ENCODE results near the gene MBD5.

Gene MBD5

DNA sequence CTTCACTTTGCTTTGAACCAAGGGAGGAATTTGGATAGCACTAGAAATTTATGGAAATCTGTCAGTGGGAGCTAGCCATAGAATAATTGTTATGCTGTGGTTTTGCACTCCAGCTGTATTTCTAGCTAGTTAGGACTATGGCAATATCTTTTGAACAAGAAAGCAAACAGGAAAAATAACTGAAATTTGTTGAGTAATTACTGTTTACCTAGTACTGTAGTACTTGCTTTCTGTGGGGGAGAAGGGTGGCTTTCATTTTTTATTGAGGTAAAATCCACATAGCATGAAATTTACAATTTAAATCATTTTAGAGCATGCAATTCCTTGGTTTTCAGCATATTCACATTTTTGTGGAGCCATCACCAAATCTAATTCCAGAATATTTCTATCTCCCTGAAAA lies 28.4 kb downstream of the MBD5 start:
- no peak overlapping the region for H3K4me3 ChIP-seq (ENCODE audit: low read depth, low read length)
- no peaks in the 10 kb centered on the region for H3K27me3 ChIP-seq (ENCODE audit: control insufficient read depth, insufficient read depth, low read length)
- H3K9ac ChIP-seq (ENCODE audit: low read depth, low read length) = no peak overlapping the region
- peaks cover 40% of the 10 kb centered on the region for H3K4me1 ChIP-seq (ENCODE audit: control insufficient read depth, insufficient read depth, low read length)
- no peaks in the 10 kb centered on the region for H3K9me3 ChIP-seq (ENCODE audit: control insufficient read depth, insufficient read depth, low read length)
- H3K27ac ChIP-seq (ENCODE audit: low read depth, low read length) = no peak overlapping the region
- 0 out of 2 replicates have a peak, but pooled peaks cover 2% of the 10 kb centered on the region for H3K36me3 ChIP-seq (ENCODE audit: control insufficient read depth, insufficient read depth, low read length)

DNA sequence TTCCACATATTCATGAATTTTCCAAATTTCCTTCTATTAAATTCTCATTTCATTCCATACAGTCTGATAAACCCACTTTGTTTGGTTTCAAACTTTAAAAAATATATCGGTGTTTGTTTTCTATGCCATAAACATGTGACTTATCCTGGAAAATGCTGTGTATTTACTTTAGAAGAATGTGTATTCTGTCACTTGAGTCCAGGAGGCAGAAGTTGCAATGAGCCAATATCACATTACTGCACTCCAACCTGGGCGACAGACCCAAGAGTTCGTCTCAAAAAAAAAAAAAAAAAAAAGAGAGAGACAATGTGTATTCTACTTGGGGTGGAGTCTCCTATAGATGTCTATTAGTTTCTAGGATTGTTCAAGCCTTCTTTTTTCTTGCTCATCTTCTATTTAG lies 31.8 kb downstream of the MBD5 start:
- no peak overlapping the region for H3K4me3 ChIP-seq (ENCODE audit: low read depth, low read length)
- H3K36me3 ChIP-seq (ENCODE audit: control insufficient read depth, insufficient read depth, low read length) = 0 out of 2 replicates have a peak, but pooled peaks cover 3% of the 10 kb centered on the region
- no peaks in the 10 kb centered on the region for H3K27me3 ChIP-seq (ENCODE audit: control insufficient read depth, insufficient read depth, low read length)
- no peaks in the 10 kb centered on the region for H3K9me3 ChIP-seq (ENCODE audit: control insufficient read depth, insufficient read depth, low read length)
- no peak overlapping the region for H3K27ac ChIP-seq (ENCODE audit: low read depth, low read length)
- no peak overlapping the region for H3K9ac ChIP-seq (ENCODE audit: low read depth, low read length)
- H3K4me1 ChIP-seq (ENCODE audit: control insufficient read depth, insufficient read depth, low read length) = peaks cover 24% of the 10 kb centered on the region

DNA sequence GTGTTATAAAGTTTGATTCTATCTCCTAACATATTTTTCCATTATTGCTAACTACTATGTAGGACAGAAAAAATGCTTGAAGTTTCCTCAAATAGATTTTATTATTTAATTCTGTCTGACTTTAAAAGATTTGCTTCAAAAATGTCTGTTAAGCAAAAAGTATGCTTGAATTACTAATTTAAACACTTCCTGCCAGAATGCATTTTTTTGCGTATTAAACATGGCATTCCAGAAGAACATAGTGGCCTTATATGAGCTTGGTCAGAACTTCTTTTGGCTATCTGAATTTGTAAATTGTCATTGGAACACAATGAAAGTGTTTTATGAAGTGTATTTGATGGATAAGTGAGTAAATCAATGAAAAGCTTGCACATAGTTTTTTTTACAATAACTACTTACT lies 37.8 kb downstream of the MBD5 start:
- Histone ChIP-seq H3K9me3 (ENCODE audit: control insufficient read depth, insufficient read depth, low read length) (no peaks in the 10 kb centered on the region), H3K9ac (ENCODE audit: low read depth, low read length) (no peak overlapping the region), H3K27ac (ENCODE audit: low read depth, low read length) (no peak overlapping the region), H3K4me1 (ENCODE audit: control insufficient read depth, insufficient read depth, low read length) (peaks cover 14% of the 10 kb centered on the region; the same call in 1 of the 2 replicates), H3K27me3 (ENCODE audit: control insufficient read depth, insufficient read depth, low read length) (no peaks in the 10 kb centered on the region), H3K4me3 (ENCODE audit: low read depth, low read length) (no peak overlapping the region), H3K36me3 (ENCODE audit: control insufficient read depth, insufficient read depth, low read length) (0 out of 2 replicates have a peak, but pooled peaks cover 3% of the 10 kb centered on the region)

DNA sequence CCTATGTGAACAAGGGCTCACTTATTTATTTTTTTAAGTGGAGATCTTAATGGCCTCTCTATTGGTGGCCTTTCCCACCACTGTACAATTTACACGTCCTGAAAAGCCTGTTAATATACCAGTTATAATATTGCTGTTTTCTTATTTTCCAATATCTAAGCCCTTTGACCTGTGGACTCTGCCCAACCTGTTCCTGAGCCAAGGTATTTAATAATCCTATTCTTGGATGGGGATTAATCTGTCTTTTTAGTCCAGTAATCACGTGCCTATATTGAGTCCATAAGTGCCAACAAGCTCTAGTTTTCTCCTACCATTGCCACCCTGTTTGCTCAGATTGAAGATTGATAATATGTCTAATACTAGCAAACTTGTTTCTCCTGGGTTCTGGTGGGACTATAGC lies 42.7 kb downstream of the MBD5 start:
- Histone ChIP-seq H3K9ac (ENCODE audit: low read depth, low read length) (no peak overlapping the region), H3K9me3 (ENCODE audit: control insufficient read depth, insufficient read depth, low read length) (no peaks in the 10 kb centered on the region), H3K4me1 (ENCODE audit: control insufficient read depth, insufficient read depth, low read length) (peaks cover 3% of the 10 kb centered on the region; the same call in 1 of the 2 replicates), H3K36me3 (ENCODE audit: control insufficient read depth, insufficient read depth, low read length) (no peaks in the 10 kb centered on the region), H3K4me3 (ENCODE audit: low read depth, low read length) (no peak overlapping the region), H3K27ac (ENCODE audit: low read depth, low read length) (no peak overlapping the region), H3K27me3 (ENCODE audit: control insufficient read depth, insufficient read depth, low read length) (no peaks in the 10 kb centered on the region)

DNA sequence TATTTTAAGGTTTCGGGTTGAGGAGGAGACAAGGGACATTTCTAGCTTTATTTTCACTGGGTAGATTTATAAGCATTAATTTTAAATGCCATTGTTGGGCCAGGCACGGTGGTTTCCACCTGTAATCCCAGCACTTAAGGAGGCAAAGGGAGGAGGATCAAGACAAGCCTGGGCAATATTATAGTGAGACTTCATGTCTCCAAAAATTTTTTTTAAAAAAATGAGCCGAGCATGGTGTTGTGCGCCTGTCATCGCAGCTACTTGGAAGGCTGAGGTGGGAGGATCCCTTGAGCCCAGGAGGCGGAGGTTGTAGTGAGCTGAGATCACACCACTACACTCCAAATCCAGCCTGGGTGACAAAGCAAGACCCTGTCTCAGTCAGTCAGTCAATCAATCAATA lies 45.0 kb downstream of the MBD5 start:
- Histone ChIP-seq H3K4me3 (ENCODE audit: low read depth, low read length) (no peak overlapping the region), H3K9me3 (ENCODE audit: control insufficient read depth, insufficient read depth, low read length) (no peaks in the 10 kb centered on the region), H3K27me3 (ENCODE audit: control insufficient read depth, insufficient read depth, low read length) (no peaks in the 10 kb centered on the region), H3K9ac (ENCODE audit: low read depth, low read length) (no peak overlapping the region), H3K36me3 (ENCODE audit: control insufficient read depth, insufficient read depth, low read length) (no peaks in the 10 kb centered on the region), H3K4me1 (ENCODE audit: control insufficient read depth, insufficient read depth, low read length) (no peaks in the 10 kb centered on the region), H3K27ac (ENCODE audit: low read depth, low read length) (no peak overlapping the region)

DNA sequence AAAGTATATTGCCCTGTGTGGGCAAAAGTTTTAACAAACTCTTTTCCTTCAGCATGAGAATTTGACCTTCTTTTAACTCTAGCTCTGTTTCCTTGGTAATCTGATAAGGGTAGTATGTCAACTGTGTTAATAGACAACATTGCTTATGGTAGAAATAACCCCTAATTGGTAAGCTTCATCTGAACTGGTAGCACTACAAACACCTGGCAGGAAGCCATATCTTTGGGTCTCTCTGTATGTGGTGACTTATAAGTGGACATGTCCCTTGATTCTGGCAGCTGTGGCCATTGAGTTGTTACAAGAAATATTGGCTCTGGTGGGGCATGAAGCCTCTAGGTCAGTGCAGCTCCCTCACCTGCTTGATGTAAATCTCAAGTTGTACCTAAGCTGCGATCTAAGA lies 46.9 kb downstream of the MBD5 start:
- no peak overlapping the region for H3K9ac ChIP-seq (ENCODE audit: low read depth, low read length)
- no peak overlapping the region for H3K27ac ChIP-seq (ENCODE audit: low read depth, low read length)
- H3K4me1 ChIP-seq (ENCODE audit: control insufficient read depth, insufficient read depth, low read length) = no peaks in the 10 kb centered on the region
- H3K9me3 ChIP-seq (ENCODE audit: control insufficient read depth, insufficient read depth, low read length) = no peaks in the 10 kb centered on the region
- no peak overlapping the region for H3K4me3 ChIP-seq (ENCODE audit: low read depth, low read length)
- no peaks in the 10 kb centered on the region for H3K36me3 ChIP-seq (ENCODE audit: control insufficient read depth, insufficient read depth, low read length)
- H3K27me3 ChIP-seq (ENCODE audit: control insufficient read depth, insufficient read depth, low read length) = no peaks in the 10 kb centered on the region

DNA sequence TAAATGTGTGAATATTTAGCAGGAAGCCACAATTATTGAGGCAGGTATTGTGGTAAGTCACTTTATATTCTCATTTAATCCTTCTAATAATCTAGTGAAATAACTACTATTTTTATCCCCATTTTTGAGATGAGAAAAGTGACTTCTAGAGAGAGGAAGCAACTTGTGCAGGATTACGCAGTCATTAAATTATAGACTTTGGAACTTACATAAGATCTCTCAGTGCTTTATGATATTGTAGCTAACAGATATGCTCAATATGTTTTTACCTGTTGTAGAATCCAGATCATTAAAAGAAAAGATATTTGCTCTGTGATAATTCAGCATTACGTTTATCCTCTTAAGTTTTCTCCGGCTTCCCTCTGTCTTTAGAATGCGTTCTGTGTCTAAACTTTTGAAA lies 50.5 kb downstream of the MBD5 start:
- Histone ChIP-seq H3K27ac (ENCODE audit: low read depth, low read length) (no peak overlapping the region), H3K9ac (ENCODE audit: low read depth, low read length) (no peak overlapping the region), H3K4me1 (ENCODE audit: control insufficient read depth, insufficient read depth, low read length) (no peaks in the 10 kb centered on the region), H3K36me3 (ENCODE audit: control insufficient read depth, insufficient read depth, low read length) (no peaks in the 10 kb centered on the region), H3K4me3 (ENCODE audit: low read depth, low read length) (no peak overlapping the region), H3K9me3 (ENCODE audit: control insufficient read depth, insufficient read depth, low read length) (no peaks in the 10 kb centered on the region), H3K27me3 (ENCODE audit: control insufficient read depth, insufficient read depth, low read length) (no peaks in the 10 kb centered on the region)

DNA sequence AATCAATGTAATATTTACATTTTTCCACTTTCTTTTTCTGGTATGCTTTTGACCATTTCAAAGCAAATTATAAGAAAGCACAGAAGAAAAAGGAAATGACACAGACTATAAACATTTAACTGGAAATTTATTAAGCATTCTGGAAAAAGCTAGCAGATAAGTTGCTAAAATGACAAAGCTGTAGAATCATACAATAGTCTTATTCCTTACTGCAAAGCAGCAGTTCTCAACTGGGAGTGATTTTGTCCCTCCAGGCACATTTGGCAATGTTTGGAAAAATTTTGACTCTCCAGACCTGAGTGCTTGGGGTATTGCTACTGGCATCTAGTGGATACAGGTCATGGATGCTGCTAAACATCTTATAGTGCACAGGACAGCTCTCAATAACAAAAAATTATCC lies 75.1 kb downstream of the MBD5 start:
- Histone ChIP-seq H3K9me3 (ENCODE audit: control insufficient read depth, insufficient read depth, low read length) (no peaks in the 10 kb centered on the region), H3K36me3 (ENCODE audit: control insufficient read depth, insufficient read depth, low read length) (no peaks in the 10 kb centered on the region), H3K27ac (ENCODE audit: low read depth, low read length) (no peak overlapping the region), H3K27me3 (ENCODE audit: control insufficient read depth, insufficient read depth, low read length) (no peaks in the 10 kb centered on the region), H3K4me3 (ENCODE audit: low read depth, low read length) (no peak overlapping the region), H3K4me1 (ENCODE audit: control insufficient read depth, insufficient read depth, low read length) (no peaks in the 10 kb centered on the region), H3K9ac (ENCODE audit: low read depth, low read length) (no peak overlapping the region)

DNA sequence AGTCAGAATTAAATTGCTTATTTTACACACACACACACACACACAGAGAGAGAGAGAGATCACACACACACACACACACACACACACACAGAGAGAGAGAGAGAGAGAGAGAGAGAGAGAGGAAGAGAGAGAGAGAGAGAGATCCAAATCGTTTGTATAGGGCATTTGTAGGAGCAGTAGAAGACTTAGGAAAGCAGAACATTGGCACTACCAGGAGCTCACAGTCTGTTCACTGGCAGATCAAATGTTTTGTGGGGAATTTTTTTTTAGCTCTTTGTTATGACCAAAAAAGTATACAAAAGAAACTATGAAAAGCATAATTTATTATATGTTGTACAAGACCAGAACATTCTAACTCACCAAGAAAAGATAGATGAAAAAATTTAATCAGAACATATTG lies 81.8 kb downstream of the MBD5 start:
- H3K27ac ChIP-seq (ENCODE audit: low read depth, low read length) = no peak overlapping the region
- H3K9ac ChIP-seq (ENCODE audit: low read depth, low read length) = no peak overlapping the region
- H3K36me3 ChIP-seq (ENCODE audit: control insufficient read depth, insufficient read depth, low read length) = no peaks in the 10 kb centered on the region
- H3K4me3 ChIP-seq (ENCODE audit: low read depth, low read length) = no peak overlapping the region
- peaks cover 9% of the 10 kb centered on the region for H3K4me1 ChIP-seq (ENCODE audit: control insufficient read depth, insufficient read depth, low read length)
- H3K27me3 ChIP-seq (ENCODE audit: control insufficient read depth, insufficient read depth, low read length) = no peaks in the 10 kb centered on the region
- H3K9me3 ChIP-seq (ENCODE audit: control insufficient read depth, insufficient read depth, low read length) = no peaks in the 10 kb centered on the region

DNA sequence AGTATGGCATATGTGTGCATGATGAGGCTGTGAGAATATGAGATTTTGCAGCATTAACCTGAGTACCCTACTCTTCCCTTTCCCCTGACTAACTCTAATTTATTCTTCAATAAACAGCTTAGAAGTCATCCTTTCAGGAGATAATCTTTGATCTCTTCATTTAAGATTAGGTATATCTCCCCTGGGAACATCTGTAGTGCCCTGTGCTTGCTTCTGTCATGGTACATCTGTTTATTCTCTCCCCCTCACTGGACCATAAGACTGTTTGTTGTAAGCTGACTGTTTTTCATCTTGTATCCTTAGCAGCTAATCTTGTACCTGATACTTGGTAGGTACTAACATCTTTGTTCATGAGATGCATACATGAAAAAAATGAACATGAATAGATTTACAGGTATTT lies 83.1 kb downstream of the MBD5 start:
- H3K9me3 ChIP-seq (ENCODE audit: control insufficient read depth, insufficient read depth, low read length) = no peaks in the 10 kb centered on the region
- H3K27ac ChIP-seq (ENCODE audit: low read depth, low read length) = no peak overlapping the region
- H3K9ac ChIP-seq (ENCODE audit: low read depth, low read length) = no peak overlapping the region
- no peak overlapping the region for H3K4me3 ChIP-seq (ENCODE audit: low read depth, low read length)
- peaks cover 9% of the 10 kb centered on the region for H3K4me1 ChIP-seq (ENCODE audit: control insufficient read depth, insufficient read depth, low read length)
- H3K27me3 ChIP-seq (ENCODE audit: control insufficient read depth, insufficient read depth, low read length) = no peaks in the 10 kb centered on the region
- no peaks in the 10 kb centered on the region for H3K36me3 ChIP-seq (ENCODE audit: control insufficient read depth, insufficient read depth, low read length)

DNA sequence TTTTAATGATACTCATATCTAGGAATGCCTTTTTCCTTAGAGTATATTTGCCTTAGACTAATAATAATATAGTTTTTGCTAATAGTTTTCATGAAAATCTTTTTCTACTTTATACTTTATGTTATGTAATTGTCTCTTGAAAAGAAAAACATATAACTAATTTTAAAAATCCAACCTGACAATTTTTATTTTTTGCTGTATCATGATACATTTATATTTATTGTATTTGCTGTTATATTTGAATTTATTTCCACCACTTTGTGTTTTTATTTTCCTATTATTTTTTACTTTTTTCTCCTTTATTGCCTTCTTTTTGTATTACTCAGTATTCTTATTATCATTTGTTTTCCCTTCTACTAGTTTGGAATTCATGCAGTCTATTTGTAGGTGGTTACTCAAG lies 85.4 kb downstream of the MBD5 start:
- no peaks in the 10 kb centered on the region for H3K36me3 ChIP-seq (ENCODE audit: control insufficient read depth, insufficient read depth, low read length)
- no peak overlapping the region for H3K27ac ChIP-seq (ENCODE audit: low read depth, low read length)
- no peaks in the 10 kb centered on the region for H3K9me3 ChIP-seq (ENCODE audit: control insufficient read depth, insufficient read depth, low read length)
- H3K4me3 ChIP-seq (ENCODE audit: low read depth, low read length) = no peak overlapping the region
- H3K4me1 ChIP-seq (ENCODE audit: control insufficient read depth, insufficient read depth, low read length) = peaks cover 9% of the 10 kb centered on the region
- no peak overlapping the region for H3K9ac ChIP-seq (ENCODE audit: low read depth, low read length)
- H3K27me3 ChIP-seq (ENCODE audit: control insufficient read depth, insufficient read depth, low read length) = no peaks in the 10 kb centered on the region

DNA sequence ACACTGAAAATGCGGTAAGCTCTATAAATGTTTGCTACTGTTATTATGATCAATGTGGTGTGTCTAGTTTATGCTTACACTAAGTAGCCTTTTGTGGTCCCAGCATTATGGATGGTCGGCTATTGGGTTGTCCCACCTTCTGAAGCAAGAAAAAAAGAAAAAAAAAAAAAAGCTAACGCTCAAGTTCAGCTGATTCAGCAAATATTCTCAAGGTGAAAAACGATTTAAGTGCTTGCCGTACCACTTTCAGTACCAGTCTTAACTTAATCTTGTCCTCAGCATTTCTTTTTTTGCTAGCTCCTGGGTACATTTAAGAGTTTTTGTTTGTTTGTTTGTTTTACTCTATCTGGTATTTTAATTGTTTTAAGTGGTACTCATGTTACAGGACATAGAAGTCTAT lies 87.5 kb downstream of the MBD5 start:
- H3K36me3 ChIP-seq (ENCODE audit: control insufficient read depth, insufficient read depth, low read length) = no peaks in the 10 kb centered on the region
- no peak overlapping the region for H3K27ac ChIP-seq (ENCODE audit: low read depth, low read length)
- H3K4me1 ChIP-seq (ENCODE audit: control insufficient read depth, insufficient read depth, low read length) = peaks cover 9% of the 10 kb centered on the region
- no peak overlapping the region for H3K4me3 ChIP-seq (ENCODE audit: low read depth, low read length)
- no peaks in the 10 kb centered on the region for H3K27me3 ChIP-seq (ENCODE audit: control insufficient read depth, insufficient read depth, low read length)
- no peaks in the 10 kb centered on the region for H3K9me3 ChIP-seq (ENCODE audit: control insufficient read depth, insufficient read depth, low read length)
- H3K9ac ChIP-seq (ENCODE audit: low read depth, low read length) = no peak overlapping the region
